ENCODE data around the gene CTDSPL2.
"Not testable (repeated sequence)": the region's sequence is repeated elsewhere in the genome, so short reads cannot be mapped to it uniquely, and the experiment has no call there.

The CTDSPL2 gene

DNA sequence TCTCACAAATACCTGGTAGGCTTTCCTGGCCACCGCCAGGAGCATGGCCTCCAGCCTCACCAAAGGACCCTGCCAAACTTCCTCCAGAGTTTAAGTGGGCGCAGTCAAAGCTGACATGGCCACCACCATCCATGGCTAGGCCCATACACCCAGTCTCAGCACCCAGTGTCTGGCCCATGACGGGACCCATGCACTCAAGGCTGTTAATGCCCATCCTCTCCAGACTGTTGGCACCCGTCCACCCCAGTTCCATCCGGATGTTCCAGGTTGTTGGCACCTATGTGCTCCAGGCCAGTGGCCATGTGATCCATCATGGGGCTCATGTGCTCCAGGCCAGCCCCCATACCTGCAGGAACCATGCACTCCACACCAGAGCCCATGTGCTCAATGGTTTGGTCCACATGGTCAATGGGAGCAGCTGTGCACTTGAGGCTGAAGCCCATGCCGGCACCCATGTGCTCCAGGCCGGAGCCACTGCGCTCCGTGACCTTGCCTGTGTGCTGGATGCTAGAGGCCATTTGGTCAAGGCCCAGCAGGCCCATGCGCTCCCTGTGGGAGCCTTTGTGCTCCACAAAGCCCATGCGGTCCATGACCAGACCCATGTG, 20.4 kb downstream of the CTDSPL2 start:
- DNase-seq (ENCODE audit: insufficient read length, low spot score) (no peak), FAIRE-seq (no peak)
- TF ChIP-seq, protein P1, sequence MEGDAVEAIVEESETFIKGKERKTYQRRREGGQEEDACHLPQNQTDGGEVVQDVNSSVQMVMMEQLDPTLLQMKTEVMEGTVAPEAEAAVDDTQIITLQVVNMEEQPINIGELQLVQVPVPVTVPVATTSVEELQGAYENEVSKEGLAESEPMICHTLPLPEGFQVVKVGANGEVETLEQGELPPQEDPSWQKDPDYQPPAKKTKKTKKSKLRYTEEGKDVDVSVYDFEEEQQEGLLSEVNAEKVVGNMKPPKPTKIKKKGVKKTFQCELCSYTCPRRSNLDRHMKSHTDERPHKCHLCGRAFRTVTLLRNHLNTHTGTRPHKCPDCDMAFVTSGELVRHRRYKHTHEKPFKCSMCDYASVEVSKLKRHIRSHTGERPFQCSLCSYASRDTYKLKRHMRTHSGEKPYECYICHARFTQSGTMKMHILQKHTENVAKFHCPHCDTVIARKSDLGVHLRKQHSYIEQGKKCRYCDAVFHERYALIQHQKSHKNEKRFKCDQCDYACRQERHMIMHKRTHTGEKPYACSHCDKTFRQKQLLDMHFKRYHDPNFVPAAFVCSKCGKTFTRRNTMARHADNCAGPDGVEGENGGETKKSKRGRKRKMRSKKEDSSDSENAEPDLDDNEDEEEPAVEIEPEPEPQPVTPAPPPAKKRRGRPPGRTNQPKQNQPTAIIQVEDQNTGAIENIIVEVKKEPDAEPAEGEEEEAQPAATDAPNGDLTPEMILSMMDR (IDR thresholded peaks at IDR 0.05; ENCODE audit: insufficient read depth, missing control alignments), result no peak

DNA sequence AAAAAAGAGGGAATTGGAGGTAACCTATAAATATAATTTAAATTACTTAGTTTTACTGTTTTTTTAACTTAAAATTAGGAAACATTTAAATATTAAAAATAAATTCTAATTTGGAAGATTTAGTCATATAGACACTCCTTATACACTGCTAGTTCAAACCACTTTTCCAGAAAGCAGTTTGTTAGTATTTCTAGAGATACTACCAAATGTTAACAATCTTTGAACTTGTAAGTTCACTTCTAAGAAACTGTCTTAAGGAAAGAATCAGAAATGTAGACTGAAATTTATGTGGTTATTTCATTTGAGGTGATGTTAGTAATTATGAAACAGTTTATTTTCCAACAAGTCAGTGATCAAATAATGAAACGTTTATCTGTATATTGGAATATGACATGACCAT, 22.7 kb downstream of the CTDSPL2 start:
- TF ChIP-seq, protein P1 (IDR thresholded peaks at IDR 0.05; ENCODE audit: insufficient read depth, missing control alignments), result no peak
- no peak for FAIRE-seq

DNA sequence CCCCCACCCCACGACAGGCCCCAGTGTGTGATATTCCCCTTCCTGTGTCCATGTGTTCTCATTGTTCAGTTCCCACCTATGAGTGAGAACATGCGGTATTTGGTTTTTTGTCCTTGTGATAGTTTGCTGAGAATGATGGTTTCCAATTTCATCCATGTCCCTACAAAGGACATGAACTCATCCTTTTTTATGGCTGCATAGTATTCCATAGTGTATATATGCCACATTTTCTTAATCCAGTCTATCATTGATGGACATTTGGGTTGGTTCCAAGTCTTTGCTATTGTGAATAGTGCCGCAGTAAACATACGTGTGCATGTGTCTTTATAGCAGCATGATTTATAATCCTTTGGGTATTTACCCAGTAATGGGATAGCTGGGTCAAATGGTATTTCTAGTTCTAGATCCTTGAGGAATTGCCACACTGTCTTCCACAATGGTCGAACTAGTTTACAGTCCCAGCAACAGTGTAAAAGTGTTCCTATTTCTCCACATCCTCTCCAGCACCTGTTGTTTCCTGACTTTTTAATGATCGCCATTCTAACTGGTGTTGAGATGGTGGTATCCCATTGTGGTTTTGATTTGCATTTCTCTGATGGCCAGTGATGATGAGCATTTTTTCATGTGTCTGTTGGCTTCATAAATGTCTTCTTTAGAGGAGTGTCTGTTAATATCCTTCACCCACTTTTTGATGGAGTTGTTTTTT, 26.3 kb downstream of the CTDSPL2 start:
- not testable (repeated sequence) for DNase-seq (ENCODE audit: insufficient read length, low spot score); FAIRE-seq

More for the DNA sequence above, 22.7 kb downstream of the CTDSPL2 start:
- DNase-seq (ENCODE audit: insufficient read length, low spot score), result no peak

DNA sequence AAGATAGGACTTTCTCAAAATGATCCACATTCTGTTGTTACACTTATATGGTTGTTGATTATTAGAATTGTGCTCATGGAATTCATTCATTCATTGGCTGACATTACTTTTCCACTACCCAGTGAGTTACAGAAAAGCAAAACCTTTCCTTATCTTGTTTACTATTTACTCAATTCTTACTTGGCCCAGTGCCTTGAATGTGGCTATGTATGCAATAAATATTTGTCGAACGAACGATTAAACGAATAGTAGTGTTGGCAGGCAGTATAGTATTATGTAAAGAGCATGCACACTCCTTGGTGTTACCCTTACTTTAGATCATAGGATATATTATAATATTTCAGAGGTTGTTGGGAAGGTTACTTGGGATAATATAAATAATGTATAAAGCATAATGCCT, 31.0 kb downstream of the CTDSPL2 start:
- FAIRE-seq, result no peak
- no peak for DNase-seq (ENCODE audit: insufficient read length, low spot score)
- TF ChIP-seq, protein P1 (IDR thresholded peaks at IDR 0.05; ENCODE audit: insufficient read depth, missing control alignments), result no peak

DNA sequence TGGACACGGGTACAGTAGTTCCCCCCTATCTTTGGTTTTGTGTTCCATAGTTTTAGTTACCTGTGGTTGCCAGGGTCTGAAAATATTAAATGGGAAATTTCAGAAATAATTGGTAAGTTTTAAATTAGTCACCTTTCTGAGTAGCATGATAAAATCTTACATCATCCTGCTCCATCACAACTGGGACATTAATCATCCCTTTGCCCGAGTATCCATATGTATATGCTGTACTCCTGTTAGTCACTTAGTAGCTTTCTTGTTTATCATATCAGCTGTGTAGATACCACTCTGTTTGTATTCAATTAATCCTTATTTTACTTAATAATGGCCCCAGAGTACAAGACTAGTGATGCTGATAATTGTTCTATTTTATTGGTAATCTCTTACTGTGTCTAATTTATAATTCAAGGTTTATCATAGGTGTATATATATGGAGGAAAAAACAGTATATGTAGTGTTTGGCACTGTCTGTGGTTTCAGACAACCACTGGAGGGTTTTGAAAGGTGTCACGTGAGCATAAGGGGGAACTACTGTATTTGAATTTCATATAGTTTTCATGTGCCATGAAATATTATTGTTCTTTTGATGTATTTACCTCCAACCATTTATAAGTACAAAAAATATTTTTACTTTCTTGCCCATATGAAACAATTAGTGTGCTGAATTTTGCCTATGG, 41.4 kb downstream of the CTDSPL2 start:
- no peak for FAIRE-seq
- DNase-seq (ENCODE audit: insufficient read length, low spot score), result no peak
- TF ChIP-seq, protein P1 (IDR thresholded peaks at IDR 0.05; ENCODE audit: insufficient read depth, missing control alignments), result no peak

DNA sequence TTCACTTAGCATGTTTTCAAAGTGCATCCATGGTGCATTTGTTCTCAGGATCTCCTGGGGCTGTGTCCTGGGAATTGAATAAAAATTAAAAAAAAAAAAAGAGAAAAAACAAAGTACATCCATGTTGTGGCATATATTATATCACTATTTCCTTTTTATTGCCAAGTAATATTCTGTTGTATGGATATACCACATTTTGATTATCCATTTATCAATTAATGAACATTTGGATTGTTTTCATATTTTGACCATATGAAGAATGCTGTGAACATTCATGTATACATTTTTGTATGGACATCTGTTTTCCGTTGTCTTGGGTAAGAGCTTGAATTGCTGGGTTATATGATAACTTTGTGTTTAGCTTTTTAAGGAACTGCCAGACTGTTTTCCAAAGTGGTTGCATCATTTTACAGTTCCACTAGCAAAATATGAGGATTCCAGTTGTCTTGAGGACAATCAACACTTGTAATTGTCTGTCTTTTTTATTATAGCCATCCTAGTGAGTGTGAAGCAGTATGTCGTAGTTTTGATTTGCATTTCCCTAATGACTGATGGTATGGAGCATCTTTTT, 44.5 kb downstream of the CTDSPL2 start:
- FAIRE-seq, result no peak
- DNase-seq (ENCODE audit: insufficient read length, low spot score), result no peak
- TF ChIP-seq, protein P1 (IDR thresholded peaks at IDR 0.05; ENCODE audit: insufficient read depth, missing control alignments), result no peak

DNA sequence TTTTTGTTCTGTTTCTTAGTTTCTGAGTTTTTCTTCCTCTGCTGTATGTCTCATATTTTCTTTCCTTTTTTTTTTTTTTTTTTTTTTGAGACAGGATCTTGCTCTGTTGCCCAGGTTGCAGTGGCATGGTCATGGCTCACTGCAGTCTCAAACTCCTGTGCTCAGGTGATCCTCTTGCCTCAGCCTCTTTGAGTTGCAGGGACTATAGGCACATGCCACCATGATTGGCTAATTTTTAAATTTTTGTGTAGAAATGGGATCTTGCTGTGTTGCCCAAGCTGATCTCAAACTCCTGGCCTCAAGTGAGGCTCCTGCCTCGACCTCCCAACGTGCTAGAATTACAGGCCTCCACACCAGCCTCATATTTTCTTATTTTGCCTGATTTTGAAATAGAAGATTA, 51.9 kb downstream of the CTDSPL2 start:
- no peak for DNase-seq (ENCODE audit: insufficient read length, low spot score)
- TF ChIP-seq, protein P1 (IDR thresholded peaks at IDR 0.05; ENCODE audit: insufficient read depth, missing control alignments), result no peak
- no peak for FAIRE-seq

Measured in D721Med (cell line).